GM13977 (cell line): ENCODE data around the gene CYFIP2.

Experiments
- DNase-seq: peaks from one replicate; pipeline ENCODE4 v3.0.0; 2012; ENCODE audit warnings: low spot score
- in situ Hi-C: fragments of 300-500 bp; cut with MboI; formaldehyde crosslinking; loops from one replicate; pipeline ENCODE4 v1.12.0; 2022; ENCODE audit warnings: low sequenced_read_pairs, low pct_unique_long_range_greater_than_20kb, mixed read lengths, inconsistent platforms; ENCODE audit not compliant: unreplicated experiment
- TF ChIP-seq, protein P1 (sequence below): IDR thresholded peaks from 2 replicates; pipeline ENCODE4 v1.5.1; 2012; ENCODE audit warnings: mild to moderate bottlenecking, control low read depth; ENCODE audit not compliant: insufficient read depth; ENCODE audit errors: extremely low read depth, missing control alignments

CYFIP2 gene

DNA sequence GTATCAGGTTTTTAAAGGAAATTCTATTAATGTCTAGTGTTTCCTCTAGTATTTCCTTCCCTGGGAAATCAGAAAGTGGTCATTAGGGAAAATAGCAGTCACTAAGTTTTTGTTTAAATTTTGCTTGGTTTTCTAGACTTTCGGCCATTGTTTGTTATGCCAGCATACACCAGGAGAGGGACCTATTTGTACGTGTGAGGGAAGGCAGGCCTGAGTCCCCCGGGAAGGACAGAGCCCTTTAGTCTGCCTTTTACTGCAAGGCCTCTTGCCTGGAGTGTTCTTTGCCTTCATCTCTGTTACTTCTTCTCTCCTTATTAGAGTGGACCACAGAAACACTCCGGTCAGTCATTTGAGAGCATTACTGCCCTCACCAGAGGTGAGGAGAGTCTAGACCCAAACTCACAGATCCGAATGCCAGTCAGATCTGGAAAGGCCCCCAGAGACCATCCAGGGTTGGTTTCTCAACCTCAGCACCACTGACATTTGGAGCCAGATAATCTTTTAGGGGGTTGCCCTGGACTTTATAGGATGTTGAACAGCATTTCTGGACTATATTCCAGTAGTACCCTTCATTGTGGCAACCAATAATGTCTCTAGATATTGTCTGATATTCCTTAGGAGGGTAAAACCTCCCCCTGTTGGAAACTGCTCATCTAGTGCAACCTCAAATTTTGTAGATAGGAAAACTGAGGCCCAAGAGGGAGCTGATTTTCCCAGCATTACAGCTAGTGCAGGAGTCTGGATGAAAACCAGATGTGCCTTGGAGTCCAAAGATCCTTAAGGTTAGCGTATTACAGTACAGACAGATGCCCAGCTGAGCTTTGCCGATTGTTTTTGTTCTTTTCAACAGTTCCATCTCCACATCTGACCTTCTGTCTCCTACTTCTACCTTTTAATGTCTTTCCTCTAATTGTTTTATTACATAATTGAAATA is 101.1 kb downstream of the CYFIP2 start:
- in situ Hi-C loops, result no loop called here
- TF ChIP-seq, protein P1, sequence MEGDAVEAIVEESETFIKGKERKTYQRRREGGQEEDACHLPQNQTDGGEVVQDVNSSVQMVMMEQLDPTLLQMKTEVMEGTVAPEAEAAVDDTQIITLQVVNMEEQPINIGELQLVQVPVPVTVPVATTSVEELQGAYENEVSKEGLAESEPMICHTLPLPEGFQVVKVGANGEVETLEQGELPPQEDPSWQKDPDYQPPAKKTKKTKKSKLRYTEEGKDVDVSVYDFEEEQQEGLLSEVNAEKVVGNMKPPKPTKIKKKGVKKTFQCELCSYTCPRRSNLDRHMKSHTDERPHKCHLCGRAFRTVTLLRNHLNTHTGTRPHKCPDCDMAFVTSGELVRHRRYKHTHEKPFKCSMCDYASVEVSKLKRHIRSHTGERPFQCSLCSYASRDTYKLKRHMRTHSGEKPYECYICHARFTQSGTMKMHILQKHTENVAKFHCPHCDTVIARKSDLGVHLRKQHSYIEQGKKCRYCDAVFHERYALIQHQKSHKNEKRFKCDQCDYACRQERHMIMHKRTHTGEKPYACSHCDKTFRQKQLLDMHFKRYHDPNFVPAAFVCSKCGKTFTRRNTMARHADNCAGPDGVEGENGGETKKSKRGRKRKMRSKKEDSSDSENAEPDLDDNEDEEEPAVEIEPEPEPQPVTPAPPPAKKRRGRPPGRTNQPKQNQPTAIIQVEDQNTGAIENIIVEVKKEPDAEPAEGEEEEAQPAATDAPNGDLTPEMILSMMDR, result peak; percentile 25
- DNase-seq, result no peak

DNA sequence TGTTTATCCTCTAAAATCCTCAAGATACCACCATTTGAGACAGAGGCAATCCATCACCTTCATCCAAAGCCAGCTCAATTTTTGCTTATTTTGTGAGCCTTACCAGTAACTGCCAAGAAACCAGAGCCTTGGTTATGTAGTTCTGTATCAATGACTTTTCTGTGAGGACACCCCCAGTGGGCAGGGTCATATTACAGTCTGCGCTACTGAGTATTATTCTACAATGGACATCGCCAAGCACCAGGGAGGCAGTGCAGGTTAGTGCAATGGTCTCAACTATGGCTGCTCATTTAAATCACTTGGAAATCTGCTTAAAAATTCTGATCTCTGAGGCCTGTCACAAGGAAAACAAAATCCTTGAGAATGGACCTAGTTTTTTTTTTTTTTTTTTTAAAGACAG is 103.6 kb downstream of the CYFIP2 start:
- in situ Hi-C loops, result no loop called here
- TF ChIP-seq, protein P1, result no peak

DNA sequence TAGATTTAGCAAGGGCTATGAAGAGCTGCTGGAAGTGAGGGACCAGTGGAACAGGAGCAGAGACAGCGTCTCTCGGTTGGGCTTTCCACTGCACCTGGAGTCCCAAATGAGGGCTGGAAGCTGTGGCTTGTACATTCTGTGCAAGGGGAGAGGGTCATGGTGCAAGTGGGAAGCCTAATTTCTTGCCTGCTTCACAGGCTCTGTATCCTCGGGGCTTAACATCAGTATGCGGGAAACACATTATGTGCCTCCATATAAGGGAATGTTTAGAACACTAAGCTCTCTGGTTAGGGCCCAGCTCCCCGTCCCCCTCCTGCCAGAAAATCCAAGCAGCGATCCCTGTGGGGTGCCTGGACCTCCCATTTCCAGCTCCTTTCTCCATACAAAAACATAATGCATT is 105.0 kb downstream of the CYFIP2 start:
- in situ Hi-C loops, result no loop called here
- TF ChIP-seq, protein P1, result no peak
- no peak for DNase-seq

More for the DNA sequence above, 103.6 kb downstream of the CYFIP2 start:
- DNase-seq, result no peak

DNA sequence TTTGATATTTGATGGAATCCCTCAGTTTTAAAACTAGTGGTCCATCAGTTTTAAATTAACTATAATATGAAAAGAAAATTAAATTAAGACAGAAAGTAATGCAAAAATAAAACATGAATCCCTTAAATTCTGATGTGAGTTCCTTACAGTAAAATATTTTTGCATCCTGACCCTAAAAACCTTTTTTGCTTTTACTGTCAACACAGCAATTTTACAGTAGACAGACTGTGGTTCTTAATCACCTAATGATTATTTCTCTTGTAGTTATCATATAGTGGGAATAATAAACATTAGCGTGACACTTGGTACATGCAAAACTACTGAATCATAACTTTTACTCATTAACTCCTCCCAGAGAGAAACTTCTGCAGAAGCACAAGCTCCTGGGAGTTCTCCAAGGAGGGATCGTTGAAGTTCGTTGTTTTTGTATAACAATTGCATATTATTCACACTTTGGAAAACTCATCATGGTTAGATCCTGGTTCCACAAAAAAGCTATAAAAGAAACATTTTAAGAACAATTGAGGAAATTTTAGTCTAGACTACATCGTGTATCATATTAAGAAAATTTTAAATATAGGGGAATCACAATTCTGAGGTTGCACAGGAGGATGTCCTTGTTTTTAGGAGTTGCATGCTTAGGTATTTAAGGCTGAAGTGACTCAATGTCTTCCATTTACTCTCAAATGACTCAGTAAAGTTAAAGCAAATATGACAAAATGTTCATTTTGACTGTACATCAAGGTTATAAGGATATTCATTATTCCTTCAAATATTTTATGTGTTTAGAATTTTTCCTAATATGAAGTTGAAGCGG is 105.9 kb downstream of the CYFIP2 start:
- DNase-seq, result no peak
- TF ChIP-seq, protein P1, result no peak
- in situ Hi-C loops, result no loop called here

DNA sequence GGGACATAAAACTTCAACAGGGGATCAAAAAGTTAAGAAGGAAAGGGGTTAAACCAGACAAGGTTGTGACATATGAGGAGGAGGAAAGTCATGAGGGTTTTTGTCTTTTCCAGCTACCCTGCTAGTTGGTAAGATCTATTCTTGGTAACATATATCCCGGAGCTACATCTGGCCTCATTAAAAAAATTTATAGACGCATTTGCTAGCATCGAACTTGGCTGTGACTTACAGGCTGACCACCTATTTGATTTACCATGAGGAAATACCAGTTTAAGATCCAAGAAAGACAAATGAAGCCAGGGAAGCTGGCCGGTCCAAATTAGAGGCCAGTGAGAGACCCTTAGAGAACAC is 106.5 kb downstream of the CYFIP2 start:
- TF ChIP-seq, protein P1, result no peak
- no peak for DNase-seq
- in situ Hi-C loops, result no loop called here

DNA sequence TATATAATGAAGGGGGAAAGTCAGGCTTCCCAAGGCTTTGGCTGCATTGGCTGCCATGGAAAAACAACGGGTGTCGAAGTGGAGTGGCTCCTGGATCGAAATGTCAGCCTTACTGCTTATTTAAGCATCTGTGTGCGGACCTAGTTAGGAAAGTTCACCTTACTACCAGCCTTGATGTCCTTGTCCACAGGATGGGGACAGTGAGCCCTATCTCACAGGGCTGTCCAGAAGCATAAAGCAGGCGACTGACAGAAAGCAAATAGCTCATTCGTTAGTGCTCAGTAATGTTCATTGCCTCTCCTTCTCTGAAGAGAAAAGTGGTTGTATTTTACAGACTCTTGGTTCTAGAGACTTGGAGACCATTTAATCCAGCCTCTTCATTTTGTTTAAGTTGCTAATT is 112.6 kb downstream of the CYFIP2 start:
- TF ChIP-seq, protein P1, result no peak
- in situ Hi-C loops, result no loop called here
- no peak for DNase-seq
